ENCODE results near the gene AKAP3. TPM values are rescaled to one million over a fixed set of nuclear protein-coding genes. Genes with fewer than 3 reads are reported as not detected.

Gene AKAP3
- total and polyA plus RNA-seq, 10 of the 15 experiments (the other 5 are each of a cell fraction or from before 2014, with no cell fraction given), result 0.40 to 2.4 (median 1.3) TPM

DNA sequence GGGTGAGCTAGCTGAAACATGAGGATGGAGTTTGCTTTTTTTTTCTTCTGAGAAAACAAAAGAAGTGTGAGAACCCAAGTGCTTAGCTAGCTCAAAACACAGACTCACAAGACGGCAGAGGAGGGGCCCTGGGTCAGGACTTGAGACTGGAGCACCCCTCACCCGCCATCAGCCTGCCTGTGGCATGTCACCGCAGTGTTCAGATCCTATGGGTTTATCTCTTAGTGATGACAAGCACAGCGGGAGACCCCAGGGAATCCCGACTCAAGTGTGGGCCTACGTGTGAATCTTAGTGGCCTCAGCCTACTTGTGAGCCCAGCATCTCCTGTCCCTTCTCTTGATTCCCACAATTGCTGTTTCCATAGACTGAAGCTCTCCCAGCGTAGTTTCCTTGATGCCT, 64.0 kb downstream of the AKAP3 start (continued):
- TF ChIP-seq ZBTB4 (CRISPR knock-in tag; IDR thresholded peaks at IDR 0.05) (no peak), MAX (IDR thresholded peaks at IDR 0.05; ENCODE audit: low read depth, low read length) (no peak), ZZZ3 (IDR thresholded peaks at IDR 0.05; ENCODE audit: control insufficient read depth, insufficient read length, low read depth) (no peak), ASH2L (IDR thresholded peaks at IDR 0.05; ENCODE audit: borderline replicate concordance, low read depth) (no peak), ZNF274 (IDR thresholded peaks at IDR 0.05; ENCODE audit: insufficient read depth, insufficient read length) (no peak), TAF1 (IDR thresholded peaks at IDR 0.05; ENCODE audit: borderline replicate concordance, low read depth, low read length) (no peak), USF2 (IDR thresholded peaks at IDR 0.05; ENCODE audit: borderline replicate concordance, low read depth, low read length) (no peak), MEF2A (IDR thresholded peaks at IDR 0.05; ENCODE audit: insufficient read depth, low read depth, low read length) (no peak)
- TF ChIP-seq, protein P1, sequence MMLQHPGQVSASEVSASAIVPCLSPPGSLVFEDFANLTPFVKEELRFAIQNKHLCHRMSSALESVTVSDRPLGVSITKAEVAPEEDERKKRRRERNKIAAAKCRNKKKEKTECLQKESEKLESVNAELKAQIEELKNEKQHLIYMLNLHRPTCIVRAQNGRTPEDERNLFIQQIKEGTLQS (IDR thresholded peaks at IDR 0.05; ENCODE audit: borderline replicate concordance, extremely low read depth, low read depth, low read length), result no peak
- TF ChIP-seq, protein P2, sequence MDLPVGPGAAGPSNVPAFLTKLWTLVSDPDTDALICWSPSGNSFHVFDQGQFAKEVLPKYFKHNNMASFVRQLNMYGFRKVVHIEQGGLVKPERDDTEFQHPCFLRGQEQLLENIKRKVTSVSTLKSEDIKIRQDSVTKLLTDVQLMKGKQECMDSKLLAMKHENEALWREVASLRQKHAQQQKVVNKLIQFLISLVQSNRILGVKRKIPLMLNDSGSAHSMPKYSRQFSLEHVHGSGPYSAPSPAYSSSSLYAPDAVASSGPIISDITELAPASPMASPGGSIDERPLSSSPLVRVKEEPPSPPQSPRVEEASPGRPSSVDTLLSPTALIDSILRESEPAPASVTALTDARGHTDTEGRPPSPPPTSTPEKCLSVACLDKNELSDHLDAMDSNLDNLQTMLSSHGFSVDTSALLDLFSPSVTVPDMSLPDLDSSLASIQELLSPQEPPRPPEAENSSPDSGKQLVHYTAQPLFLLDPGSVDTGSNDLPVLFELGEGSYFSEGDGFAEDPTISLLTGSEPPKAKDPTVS (IDR thresholded peaks at IDR 0.05; ENCODE audit: low read depth, low read length), result no peak
